B cell (primary cell): Measurements from ENCODE around the gene MEGF11. TPM values are rescaled to one million over a fixed set of nuclear protein-coding genes. Genes with fewer than 3 reads are reported as not detected.

Experiments used
- ATAC-seq: fragments of 200-7000 bp; cut with Tn5 transposase; one replicate; pipeline ENCODE4 v1.10.0; 2021; ENCODE audit warnings: low read depth, mild to moderate bottlenecking, moderate number of reproducible peaks, moderate library complexity
- CTCF ChIA-PET: fragments of 350-600 bp; sonication (Branson Sonifier 250); formaldehyde crosslinking; loops from one replicate; lab custom pipeline; 2021; ENCODE audit warnings: antibody characterized with exemption, inconsistent platforms; lab: Charles Lee
- POLR2A ChIA-PET: fragments of 350-600 bp; sonication (Branson Sonifier 250); formaldehyde crosslinking; loops from one replicate; lab custom pipeline; 2021; ENCODE audit warnings: antibody characterized with exemption; lab: Charles Lee
- DNase-seq: peaks from one replicate; pipeline ENCODE4 v3.0.0; 2013
- H2AFZ ChIP-seq: 2 replicates; pipeline ENCODE4 v1.6.1; 2012; ENCODE audit warnings: mild to moderate bottlenecking, low read depth, low read length; ENCODE audit not compliant: insufficient read depth, poor library complexity, severe bottlenecking
- H3K27ac ChIP-seq, 2 donors: 1 replicate in 1 of 2; 2 replicates in 1 of 2; pipeline ENCODE4 v1.5.1; 2012 to 2013; ENCODE audit warnings: low read length in 2 of 2, mild to moderate bottlenecking in 2 of 2, moderate library complexity in 1 of 2
- H3K27me3 ChIP-seq, 4 experiments: fragments of 200-600 bp in 1 of 4; sonication (generic) in 1 of 4; replicated peaks in 1 of 4; 1 replicate in 2 of 4; 2 replicates in 2 of 4; pipeline versions ENCODE4 v1.6.1 to v1.7.0; 2013 to 2016; ENCODE audit warnings: low read length in 3 of 4, mild to moderate bottlenecking in 2 of 4, mixed read lengths in 1 of 4, moderate library complexity in 1 of 4; ENCODE audit not compliant: insufficient read depth in 4 of 4, control insufficient read depth in 3 of 4; ENCODE audit errors: control extremely low read depth in 1 of 4
- H3K36me3 ChIP-seq, 2 experiments: replicated peaks in 1 of 2; 1 replicate in 1 of 2; 2 replicates in 1 of 2; pipeline versions ENCODE4 v1.6.1 to v1.7.1; 2013; ENCODE audit warnings: low read length in 1 of 2; ENCODE audit not compliant: insufficient read depth in 2 of 2, control insufficient read depth in 1 of 2; ENCODE audit errors: control extremely low read depth in 1 of 2, extremely low read depth in 1 of 2
- H3K4me1 ChIP-seq, 2 donors: fragments of 200-600 bp in 1 of 2; sonication (generic) in 1 of 2; 1 replicate in 1 of 2; 2 replicates in 1 of 2; pipeline versions ENCODE4 v1.5.1 to v1.6.1; 2013 to 2017; ENCODE audit warnings: low read length in 2 of 2; ENCODE audit not compliant: control insufficient read depth in 2 of 2, insufficient read depth in 2 of 2
- H3K4me2 ChIP-seq: replicated peaks from 2 replicates; pipeline ENCODE3; 2012; ENCODE audit warnings: mild to moderate bottlenecking, low read depth, low read length; ENCODE audit not compliant: poor library complexity, severe bottlenecking
- H3K4me3 ChIP-seq, 5 experiments: fragments of 200-600 bp in 1 of 5; sonication (generic) in 1 of 5; 1 replicate in 3 of 5; 2 replicates in 2 of 5; pipeline versions ENCODE4 v1.5.1 to v1.7.0; 2011 to 2016; ENCODE audit warnings: low read length in 4 of 5, mild to moderate bottlenecking in 4 of 5, low read depth in 2 of 5, control low read depth in 1 of 5, moderate library complexity in 1 of 5; ENCODE audit not compliant: insufficient read depth in 1 of 5; ENCODE audit errors: control extremely low read depth in 1 of 5, extremely low read depth in 1 of 5
- H3K79me2 ChIP-seq: fragments of 200-600 bp; sonication (generic); one replicate; pipeline ENCODE4 v1.6.0; 2016; ENCODE audit warnings: low read length; ENCODE audit not compliant: control insufficient read depth, insufficient read depth
- H3K9ac ChIP-seq: fragments of 200-600 bp; sonication (generic); 2 replicates; pipeline ENCODE4 v1.6.1; 2017; ENCODE audit warnings: mild to moderate bottlenecking, low read length, moderate library complexity
- H3K9me3 ChIP-seq, 3 donors: one replicate each; pipeline versions ENCODE4 v1.6.1 to v1.7.1; 2013; ENCODE audit warnings: low read length in 2 of 3; ENCODE audit not compliant: control insufficient read depth in 2 of 3, insufficient read depth in 1 of 3; ENCODE audit errors: control extremely low read depth in 1 of 3
- H4K20me1 ChIP-seq: 2 replicates; pipeline ENCODE4 v1.6.0; 2012; ENCODE audit warnings: mild to moderate bottlenecking, low read length; ENCODE audit not compliant: insufficient read depth, control insufficient read depth, poor library complexity, severe bottlenecking
- H3K27ac Mint-ChIP-seq: one replicate; pipeline ENCODE4 v1.8.0; 2021; ENCODE audit warnings: mixed read lengths
- H3K27me3 Mint-ChIP-seq: one replicate; pipeline ENCODE4 v1.8.0; 2021; ENCODE audit warnings: mixed read lengths
- H3K4me1 Mint-ChIP-seq: one replicate; pipeline ENCODE4 v1.8.0; 2021; ENCODE audit warnings: mixed read lengths
- H3K4me3 Mint-ChIP-seq: one replicate; pipeline ENCODE4 v1.8.0; 2021; ENCODE audit warnings: mixed read lengths
- H3K9me3 Mint-ChIP-seq: one replicate; pipeline ENCODE4 v1.8.0; 2022; ENCODE audit warnings: mixed read lengths; ENCODE audit not compliant: insufficient read depth
- CTCF ChIP-seq: fragments of 200-600 bp; IDR thresholded peaks from one replicate; pipeline ENCODE4 v1.8.0; 2022; ENCODE audit warnings: antibody characterized with exemption, mild to moderate bottlenecking
- EZH2 ChIP-seq: IDR thresholded peaks from 2 replicates; pipeline ENCODE4 v1.6.1; 2012; ENCODE audit warnings: borderline replicate concordance, low read depth, mild to moderate bottlenecking, moderate library complexity, low read length; ENCODE audit not compliant: insufficient read depth, poor library complexity, severe bottlenecking
- WGBS: methylation state at CpG from one replicate; pipeline ENCODE4 v1.1.5; 2013; ENCODE audit warnings: missing lambda C conversion rate; ENCODE audit not compliant: insufficient coverage; 5-methylcytosine and 5-hydroxymethylcytosine counted together
- intact Hi-C: fragments of 100-400 bp; cut with micrococcal nuclease; formaldehyde crosslinking; loops from one replicate; pipeline ENCODE4 v1.10.0; 2022
- polyA plus RNA-seq: library from polyadenylated mRNA; depleted of rRNA; stranded (reverse); fragments of >200 nt; gene quantifications from 2 replicates; pipeline ENCODE4 v1.2.3, GENCODE V29; 2012
- total RNA-seq, 2 donors: library from RNA; stranded (reverse); fragments of 120-200 nt in 1 of 2; gene quantifications; 1 replicate in 1 of 2; 2 replicates in 1 of 2; pipeline versions ENCODE4 v1.2.3 to v1.2.4, GENCODE V29; 2013 to 2022

The MEGF11 gene
- total and polyA plus RNA-seq, 2 donors (not counting 1 experiment from before 2014, with no cell fraction given), result 0.04 to 0.34 TPM

DNA sequence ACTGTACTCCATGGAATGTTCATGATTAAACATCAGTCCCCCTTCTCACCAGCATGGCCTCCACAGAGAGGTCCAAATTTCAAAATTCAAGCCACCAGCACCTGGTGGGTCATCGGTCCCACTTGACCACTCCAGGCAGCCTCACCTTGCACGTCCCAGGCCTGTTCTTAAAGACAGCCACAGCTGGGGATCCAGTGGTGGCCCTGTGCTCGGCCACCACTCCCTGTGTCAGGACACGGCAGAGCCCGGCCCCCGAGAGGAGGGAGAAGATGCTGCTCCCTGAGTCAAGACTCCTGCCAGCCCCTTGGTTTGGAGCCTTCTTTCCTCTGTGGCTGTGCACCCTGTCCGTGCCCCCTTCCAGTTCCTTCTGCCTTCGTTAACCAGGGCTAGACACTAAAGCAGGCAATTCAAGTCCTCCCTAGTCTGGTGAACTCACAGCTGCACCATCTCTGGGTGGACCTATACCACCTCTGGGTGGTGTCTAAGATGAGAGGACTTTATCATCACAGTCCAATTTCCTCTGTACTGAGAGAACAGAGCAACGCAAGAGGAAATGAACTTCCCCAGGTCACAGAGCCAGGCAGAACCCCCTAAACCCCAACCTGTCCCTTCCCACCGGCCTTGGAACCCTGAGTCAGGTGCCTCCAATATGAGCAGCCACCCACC, 97.1 kb downstream of the MEGF11 start:
- TF ChIP-seq EZH2 (no peak), CTCF (no peak)
- peaks cover 7% of the 10 kb centered on the region for H3K4me1 Mint-ChIP-seq
- H3K27ac ChIP-seq, result no peak overlapping the region
- no peak overlapping the region for H3K4me3 Mint-ChIP-seq
- no peak overlapping the region for H3K27ac Mint-ChIP-seq
- H3K36me3 ChIP-seq, result no peaks in the 10 kb centered on the region
- DNase-seq (no peak), ATAC-seq (no peak)
- ChIA-PET POLR2A (no interaction called here), CTCF (no interaction called here)
- no peaks in the 10 kb centered on the region for H3K27me3 ChIP-seq
- H3K9ac ChIP-seq, result no peak overlapping the region
- H3K9me3 Mint-ChIP-seq, result no peaks in the 10 kb centered on the region
- H3K4me1 ChIP-seq, result peaks cover 4 to 8% of the 10 kb centered on the region in 2 donors
- peaks cover 21% of the 10 kb centered on the region for H3K27me3 Mint-ChIP-seq
- no peak overlapping the region for H3K4me2 ChIP-seq
- H4K20me1 ChIP-seq, result no peaks in the 10 kb centered on the region
- no peak overlapping the region for H2AFZ ChIP-seq
- no peaks in the 10 kb centered on the region for H3K9me3 ChIP-seq
- intact Hi-C loops, result no loop called here
- H3K4me3 ChIP-seq, result no peak overlapping the region
- 55% methylated on average over 10 of the region's 10 CpGs for WGBS
- H3K79me2 ChIP-seq, result no peaks in the 10 kb centered on the region

GRCh38 chr15:66155065-66155464, 98.5 kb downstream of the MEGF11 start:
- Mint-ChIP-seq H3K9me3 (no peaks in the 10 kb centered on the region), H3K27ac (no peak overlapping the region), H3K27me3 (peaks cover 26% of the 10 kb centered on the region), H3K4me3 (no peak overlapping the region), H3K4me1 (peaks cover 7% of the 10 kb centered on the region)
- Histone ChIP-seq H4K20me1 (no peaks in the 10 kb centered on the region), H3K27me3 (no peaks in the 10 kb centered on the region), H3K4me3 (no peak overlapping the region), H3K4me1 (peaks cover 4 to 8% of the 10 kb centered on the region in 2 donors), H3K27ac (no peak overlapping the region), H3K9ac (no peak overlapping the region), H3K79me2 (no peaks in the 10 kb centered on the region), H3K4me2 (no peak overlapping the region), H3K36me3 (no peaks in the 10 kb centered on the region), H3K9me3 (no peaks in the 10 kb centered on the region), H2AFZ (no peak overlapping the region)
- ChIA-PET CTCF (no interaction called here), POLR2A (interaction anchor here (0.7 kb wide), 1 partner anchor 9 kb away, joined by 3 read pairs; no protein-coding TSS in a partner anchor)
- intact Hi-C loops, result no loop called here
- ATAC-seq (no peak), DNase-seq (no peak)
- WGBS, result 71% methylated on average over 2 of the region's 5 CpGs
- TF ChIP-seq EZH2, result no peak
- TF ChIP-seq CTCF, result no peak
